Stimulated activated CD4-positive, alpha-beta T cell treated with anti-CD3 and anti-CD28 coated beads, Interleukin-2, amount 100 ng/mL, for 24 hours (primary cell): ENCODE measurements around the gene TSSK6.
"Not testable (repeated sequence)": the region's sequence is repeated elsewhere in the genome, so short reads cannot be mapped to it uniquely, and the experiment has no call there.

ENCODE experiments used
- DNase-seq, 2 donors: peaks; one replicate each; pipeline ENCODE4 v3.0.0-alpha.2; 2020

TSSK6 gene

GRCh38 chr19:19486343-19487076 is 28.8 kb downstream of the TSSK6 start:
- no peak for DNase-seq

GRCh38 chr19:19485998-19486290 is 29.4 kb downstream of the TSSK6 start:
- DNase-seq, result no peak

GRCh38 chr19:19485161-19485997 is 30.0 kb downstream of the TSSK6 start:
- no peak for DNase-seq

GRCh38 chr19:19482809-19483596 is 32.3 kb downstream of the TSSK6 start:
- no peak for DNase-seq

- DNase-seq, result no peak
Observed at GRCh38 chr19:19480688-19481087, 34.7 kb downstream of the TSSK6 start.

GRCh38 chr19:19477705-19478383 is 37.5 kb downstream of the TSSK6 start:
- DNase-seq, result no peak

- no peak for DNase-seq
Observed at GRCh38 chr19:19475849-19476828, 39.2 kb downstream of the TSSK6 start.

- DNase-seq, result no peak
Observed at GRCh38 chr19:19475015-19475765, 40.2 kb downstream of the TSSK6 start.

GRCh38 chr19:19472106-19472505 is 43.2 kb downstream of the TSSK6 start:
- not testable (repeated sequence) for DNase-seq

- DNase-seq, result no peak
Observed at GRCh38 chr19:19471682-19472081, 43.7 kb downstream of the TSSK6 start.

- no peak for DNase-seq
Observed at GRCh38 chr19:19470579-19470978, 44.8 kb downstream of the TSSK6 start.

GRCh38 chr19:19468424-19469050 is 46.8 kb downstream of the TSSK6 start:
- DNase-seq, result no peak

GRCh38 chr19:19466201-19466600 is 49.1 kb downstream of the TSSK6 start:
- DNase-seq, result no peak

GRCh38 chr19:19465436-19466070 is 49.8 kb downstream of the TSSK6 start:
- no peak for DNase-seq

- no peak for DNase-seq
Observed at GRCh38 chr19:19464339-19465098, 50.8 kb downstream of the TSSK6 start.
